A549 (cell line): ENCODE measurements around the gene RPTOR.

ENCODE experiments used
- EP300 ChIP-seq, 2 experiments: fragments of >200 bp; sonication (Bioruptor Twin); formaldehyde crosslinking; IDR thresholded peaks; 2 replicates in 1 of 2; 3 replicates in 1 of 2; pipeline ENCODE4 v1.6.1; 2016 to 2017
- POLR2A ChIP-seq: IDR thresholded peaks from 2 replicates; pipeline ENCODE4 v1.6.1; 2012; ENCODE audit warnings: mild to moderate bottlenecking, low read length
- RFX5 ChIP-seq: fragments of 450-650 bp; IDR thresholded peaks from 2 replicates; pipeline ENCODE4 v1.7.1; 2014; ENCODE audit warnings: antibody characterized with exemption, mild to moderate bottlenecking, moderate library complexity
- SREBF2 ChIP-seq: fragments of 450-650 bp; IDR thresholded peaks from 2 replicates; pipeline ENCODE4 v1.6.1; 2014; ENCODE audit warnings: mild to moderate bottlenecking, moderate library complexity
- TF ChIP-seq, protein P1 (sequence below): fragments of >200 bp; sonication (Bioruptor Twin); formaldehyde crosslinking; IDR thresholded peaks from 3 replicates; pipeline ENCODE4 v1.5.1; 2016

DNA sequence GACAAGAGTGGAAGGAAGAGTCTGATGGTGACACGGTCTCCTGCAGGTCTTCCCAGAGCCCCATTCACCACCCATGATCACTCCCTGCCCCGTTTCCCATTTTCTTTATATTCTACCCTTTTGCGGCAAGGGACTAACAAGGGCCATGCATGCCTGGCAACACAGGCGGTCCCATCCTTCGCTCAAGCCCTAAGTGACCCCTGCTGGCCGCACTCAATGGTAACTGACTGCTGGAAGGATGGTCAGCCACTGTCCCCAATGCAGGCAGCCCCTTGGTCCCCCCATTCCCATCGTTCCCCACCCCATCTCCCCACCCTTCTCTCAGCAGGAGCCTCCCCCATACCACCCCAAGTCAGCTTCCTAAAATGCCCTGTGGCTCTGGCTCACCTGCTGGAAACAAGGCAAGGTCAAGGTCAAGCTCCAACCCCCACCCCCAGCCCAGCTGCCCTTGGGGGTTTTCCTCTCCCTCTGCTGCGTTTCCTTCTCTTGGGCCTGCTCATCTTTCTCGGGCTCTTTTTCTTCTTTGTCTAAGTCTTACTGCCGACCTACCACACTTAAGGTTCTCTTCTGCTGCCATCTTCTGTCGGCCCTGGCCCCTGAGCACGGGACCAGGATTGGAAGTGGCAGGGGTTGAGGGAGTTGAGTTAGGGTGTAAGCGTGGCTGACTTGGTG, 116.0 kb downstream of the RPTOR start:
- no peak for TF ChIP-seq SREBF2
- TF ChIP-seq, protein P1, sequence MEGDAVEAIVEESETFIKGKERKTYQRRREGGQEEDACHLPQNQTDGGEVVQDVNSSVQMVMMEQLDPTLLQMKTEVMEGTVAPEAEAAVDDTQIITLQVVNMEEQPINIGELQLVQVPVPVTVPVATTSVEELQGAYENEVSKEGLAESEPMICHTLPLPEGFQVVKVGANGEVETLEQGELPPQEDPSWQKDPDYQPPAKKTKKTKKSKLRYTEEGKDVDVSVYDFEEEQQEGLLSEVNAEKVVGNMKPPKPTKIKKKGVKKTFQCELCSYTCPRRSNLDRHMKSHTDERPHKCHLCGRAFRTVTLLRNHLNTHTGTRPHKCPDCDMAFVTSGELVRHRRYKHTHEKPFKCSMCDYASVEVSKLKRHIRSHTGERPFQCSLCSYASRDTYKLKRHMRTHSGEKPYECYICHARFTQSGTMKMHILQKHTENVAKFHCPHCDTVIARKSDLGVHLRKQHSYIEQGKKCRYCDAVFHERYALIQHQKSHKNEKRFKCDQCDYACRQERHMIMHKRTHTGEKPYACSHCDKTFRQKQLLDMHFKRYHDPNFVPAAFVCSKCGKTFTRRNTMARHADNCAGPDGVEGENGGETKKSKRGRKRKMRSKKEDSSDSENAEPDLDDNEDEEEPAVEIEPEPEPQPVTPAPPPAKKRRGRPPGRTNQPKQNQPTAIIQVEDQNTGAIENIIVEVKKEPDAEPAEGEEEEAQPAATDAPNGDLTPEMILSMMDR = no peak
- no peak for TF ChIP-seq EP300 (IDR thresholded peaks at IDR 0.05)
- no peak for TF ChIP-seq POLR2A
- no peak for TF ChIP-seq RFX5
